BJ (cell line): ENCODE results near the gene DOK5. TPM values are rescaled to one million over a fixed set of nuclear protein-coding genes. Genes with fewer than 3 reads are reported as not detected.

Source experiments
- CTCF ChIA-PET: fragments of 350-600 bp; formaldehyde crosslinking; extraction: SDS; loops from one replicate; lab custom pipeline; 2021; ENCODE audit warnings: antibody characterized with exemption, inconsistent platforms; lab: Yijun Ruan, JAX
- POLR2A ChIA-PET: fragments of 300-600 bp; sonication (Branson Sonifier 250); formaldehyde crosslinking; extraction: SDS; loops from one replicate; lab custom pipeline; 2021; ENCODE audit warnings: antibody characterized with exemption; lab: Charles Lee
- DNase-seq: peaks from one replicate; pipeline ENCODE4 v3.0.0-alpha.2; 2011; ENCODE audit warnings: low read depth
- H3K27me3 ChIP-seq: 2 replicates; pipeline ENCODE4 v1.6.0; 2011; ENCODE audit warnings: low read length; ENCODE audit not compliant: control insufficient read depth, insufficient read depth
- H3K36me3 ChIP-seq: 2 replicates; pipeline ENCODE4 v1.5.1; 2011; ENCODE audit warnings: low read length; ENCODE audit not compliant: control insufficient read depth, insufficient read depth
- H3K4me3 ChIP-seq: 2 replicates; pipeline ENCODE4 v1.5.1; 2011; ENCODE audit warnings: low read depth, mild to moderate bottlenecking, control low read depth, low read length
- CTCF ChIP-seq: IDR thresholded peaks from 2 replicates; pipeline ENCODE4 v1.5.1; 2011; ENCODE audit warnings: low read depth, mild to moderate bottlenecking, control low read depth, inconsistent platforms, low read length, moderate library complexity; ENCODE audit not compliant: insufficient read depth
- polyA plus RNA-seq: library from polyadenylated mRNA; depleted of rRNA; stranded (reverse); fragments of >200 nt; gene quantifications from 2 replicates; pipeline ENCODE4 v1.2.3, GENCODE V29; 2011

DOK5 gene
- polyA plus RNA-seq, 1 experiment, result 0.26 TPM

DNA sequence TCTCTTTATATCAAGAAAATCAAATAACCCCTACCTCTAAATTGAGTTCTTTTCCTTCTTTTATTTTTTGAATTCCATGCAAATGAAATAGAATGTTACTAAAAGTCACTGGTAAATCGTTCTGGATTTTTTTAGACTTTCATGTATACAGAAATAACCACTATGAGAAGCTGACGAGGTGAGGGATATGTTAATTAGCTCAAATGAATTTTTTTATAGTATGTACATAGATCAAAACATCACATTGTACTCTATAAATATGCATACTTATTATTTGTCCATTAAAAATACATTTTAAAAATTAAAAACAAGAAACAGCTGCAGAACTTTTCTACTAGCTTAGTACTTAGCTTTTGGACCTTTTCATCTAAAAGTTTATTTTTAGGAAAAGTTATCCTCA lies 165.4 kb downstream of the DOK5 start:
- Histone ChIP-seq H3K4me3 (no peak overlapping the region), H3K36me3 (no peaks in the 10 kb centered on the region), H3K27me3 (no peaks in the 10 kb centered on the region)
- no peak for TF ChIP-seq CTCF
- DNase-seq, result no peak
- ChIA-PET CTCF (no interaction called here), POLR2A (no interaction called here)

- CTCF ChIA-PET, result interaction anchor here (1.3 to 1.7 kb wide), 2 partner anchors 11 to 423 kb away, joined by 5 to 9 read pairs; no protein-coding TSS in a partner anchor
- H3K27me3 ChIP-seq, result no peaks in the 10 kb centered on the region
- no peak for DNase-seq
- no peak for TF ChIP-seq CTCF
- POLR2A ChIA-PET, result no interaction called here
- no peak overlapping the region for H3K4me3 ChIP-seq
- H3K36me3 ChIP-seq, result no peaks in the 10 kb centered on the region
Measured at GRCh38 chr20:54642864-54643667, 167.7 kb downstream of the DOK5 start.

DNA sequence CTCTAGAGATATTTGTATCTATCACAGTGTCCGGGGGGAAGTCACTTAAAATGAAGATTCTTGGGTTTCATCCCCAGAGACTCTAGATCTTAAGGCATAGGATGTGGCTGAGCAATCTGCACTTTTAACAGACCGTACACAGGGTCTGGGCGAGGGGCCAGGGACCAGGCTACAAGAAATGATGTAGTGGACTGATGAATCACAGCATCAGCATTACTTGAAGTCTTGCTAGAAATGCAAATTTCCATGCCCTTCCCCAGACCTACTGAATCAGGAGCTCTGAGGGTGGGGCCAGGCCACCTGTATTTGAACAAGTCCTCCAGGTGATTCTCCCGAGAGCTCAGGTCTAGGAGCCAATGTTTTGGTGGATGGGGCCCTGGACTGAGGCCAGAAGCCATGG lies 168.4 kb downstream of the DOK5 start:
- no peak overlapping the region for H3K4me3 ChIP-seq
- ChIA-PET CTCF (interaction anchor here (1.1 to 1.7 kb wide), 3 partner anchors 10 to 433 kb away, joined by 4 to 9 read pairs (median 5); no protein-coding TSS in a partner anchor), POLR2A (no interaction called here)
- no peaks in the 10 kb centered on the region for H3K36me3 ChIP-seq
- TF ChIP-seq CTCF, result no peak
- no peaks in the 10 kb centered on the region for H3K27me3 ChIP-seq
- DNase-seq, result no peak

GRCh38 chr20:54645445-54646155 lies 170.2 kb downstream of the DOK5 start:
- TF ChIP-seq CTCF, result no peak
- DNase-seq, result no peak
- no peaks in the 10 kb centered on the region for H3K27me3 ChIP-seq
- H3K4me3 ChIP-seq, result no peak overlapping the region
- ChIA-PET CTCF (interaction anchor here (0.6 to 4.1 kb wide), 11 partner anchors 21 to 603 kb away, joined by 3 to 35 read pairs (median 3); no protein-coding TSS in a partner anchor), POLR2A (interaction anchor here (0.6 kb wide), 1 partner anchor 284 kb away, joined by 3 read pairs; no protein-coding TSS in a partner anchor)
- no peaks in the 10 kb centered on the region for H3K36me3 ChIP-seq

DNA sequence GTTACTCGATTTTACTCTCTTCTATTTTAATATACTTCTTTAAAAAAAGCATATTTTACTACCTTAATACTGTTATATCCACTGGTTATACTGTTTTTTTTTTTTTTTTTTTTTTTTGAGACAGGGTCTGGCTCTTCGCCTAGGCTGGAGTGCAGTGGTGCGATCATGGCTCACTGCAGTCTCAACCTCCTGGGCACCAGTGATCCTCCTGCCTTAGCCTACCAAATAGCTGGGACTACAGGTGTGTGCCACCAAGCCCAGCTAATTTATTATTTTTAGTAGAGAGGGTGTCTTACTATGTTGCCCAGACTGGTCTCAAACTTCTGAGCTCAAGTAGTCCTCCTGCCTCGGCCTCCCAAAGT lies 170.7 kb downstream of the DOK5 start:
- DNase-seq, result no peak
- POLR2A ChIA-PET, result no interaction called here
- no peaks in the 10 kb centered on the region for H3K36me3 ChIP-seq
- CTCF ChIA-PET, result interaction anchor here (0.8 to 4.1 kb wide), 10 partner anchors 20 to 603 kb away, joined by 3 to 35 read pairs (median 3); no protein-coding TSS in a partner anchor
- no peaks in the 10 kb centered on the region for H3K27me3 ChIP-seq
- H3K4me3 ChIP-seq, result no peak overlapping the region
- TF ChIP-seq CTCF, result no peak
